Activated naive CD8-positive, alpha-beta T cell treated with anti-CD3 and anti-CD28 coated beads, Interleukin-2, amount 10 ng/mL, durations not matched to agents 7 days and 5 days (primary cell): ENCODE results near the gene PRRX2. TPM values are rescaled to one million over a fixed set of nuclear protein-coding genes. Genes with fewer than 3 reads are reported as not detected.

Source experiments
- ATAC-seq: fragments of 150-1000 bp; cut with Tn5 transposase; one replicate; pipeline ENCODE4 v1.10.0; 2021; ENCODE audit warnings: low read depth, moderate library complexity
- POLR2A ChIA-PET: fragments of 350-600 bp; sonication (Branson Sonifier 250); formaldehyde crosslinking; loops from one replicate; lab custom pipeline; 2021; ENCODE audit warnings: antibody characterized with exemption; lab: Charles Lee
- DNase-seq: peaks from one replicate; pipeline ENCODE4 v3.0.0; 2021
- H3K27ac Mint-ChIP-seq: one replicate; pipeline ENCODE4 v1.8.0; 2022; ENCODE audit warnings: mild to moderate bottlenecking, mixed read lengths
- H3K27me3 Mint-ChIP-seq: one replicate; pipeline ENCODE4 v1.8.0; 2022; ENCODE audit warnings: mild to moderate bottlenecking, moderate library complexity, mixed read lengths
- H3K36me3 Mint-ChIP-seq: one replicate; pipeline ENCODE4 v1.8.0; 2021; ENCODE audit warnings: mild to moderate bottlenecking, mixed read lengths
- H3K4me1 Mint-ChIP-seq: one replicate; pipeline ENCODE4 v1.8.0; 2021; ENCODE audit warnings: mixed read lengths
- H3K4me3 Mint-ChIP-seq: one replicate; pipeline ENCODE4 v1.8.0; 2022; ENCODE audit warnings: mild to moderate bottlenecking, moderate library complexity, mixed read lengths
- H3K9me3 Mint-ChIP-seq: one replicate; pipeline ENCODE4 v1.8.0; 2021; ENCODE audit warnings: mixed read lengths
- total RNA-seq, 2 experiments: library from RNA; stranded (reverse); gene quantifications; one replicate each; pipeline ENCODE4 v1.2.3, GENCODE V29; 2021

PRRX2 gene
- not detected for total RNA-seq

GRCh38 chr9:129665389-129665775, at the start of gene PRRX2:
Gene PRRX2, plus strand, starts transcription at chr9:129665647. Its CDS starts 221 bp downstream, at chr9:129665868.
- no peaks in the 10 kb centered on the region for H3K36me3 Mint-ChIP-seq
- peak within 1 kb of the TSS; percentile 34 for H3K27ac Mint-ChIP-seq
- no peaks in the 10 kb centered on the region for H3K9me3 Mint-ChIP-seq
- H3K4me1 Mint-ChIP-seq: peaks cover 6% of the 10 kb centered on the region
- POLR2A ChIA-PET: no interaction called here
- peak; percentile 77 for ATAC-seq
- H3K4me3 Mint-ChIP-seq: peak within 1 kb of the TSS; percentile 79
- peak; percentile 61 for DNase-seq
- H3K27me3 Mint-ChIP-seq: peaks cover 36% of the 10 kb centered on the region

DNA sequence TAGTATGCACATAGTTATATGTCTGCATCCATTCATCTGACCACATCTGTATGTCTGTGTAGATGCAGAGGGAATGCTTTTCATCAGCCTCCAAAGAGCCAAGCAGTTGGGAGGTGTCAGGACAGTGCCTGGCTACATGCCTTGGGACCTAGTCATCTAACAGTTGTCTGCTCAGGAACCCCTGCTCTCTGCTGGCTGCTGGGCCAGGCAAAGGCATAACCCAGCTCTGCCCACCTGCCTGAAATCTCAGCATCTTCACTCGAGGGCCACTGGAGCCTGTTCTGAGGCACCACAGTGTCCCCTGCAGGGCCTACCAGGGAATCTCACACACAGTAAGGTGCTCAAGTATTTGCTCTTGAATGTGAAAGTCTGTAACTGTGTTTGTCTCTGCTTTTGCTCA, 48.3 kb upstream of the PRRX2 start:
- POLR2A ChIA-PET: no interaction called here
- DNase-seq: no peak
- no peak for ATAC-seq
- Mint-ChIP-seq H3K36me3 (no peaks in the 10 kb centered on the region), H3K9me3 (no peaks in the 10 kb centered on the region), H3K4me1 (peaks cover 3% of the 10 kb centered on the region), H3K4me3 (no peak overlapping the region), H3K27me3 (peaks cover 34% of the 10 kb centered on the region), H3K27ac (no peak overlapping the region)

DNA sequence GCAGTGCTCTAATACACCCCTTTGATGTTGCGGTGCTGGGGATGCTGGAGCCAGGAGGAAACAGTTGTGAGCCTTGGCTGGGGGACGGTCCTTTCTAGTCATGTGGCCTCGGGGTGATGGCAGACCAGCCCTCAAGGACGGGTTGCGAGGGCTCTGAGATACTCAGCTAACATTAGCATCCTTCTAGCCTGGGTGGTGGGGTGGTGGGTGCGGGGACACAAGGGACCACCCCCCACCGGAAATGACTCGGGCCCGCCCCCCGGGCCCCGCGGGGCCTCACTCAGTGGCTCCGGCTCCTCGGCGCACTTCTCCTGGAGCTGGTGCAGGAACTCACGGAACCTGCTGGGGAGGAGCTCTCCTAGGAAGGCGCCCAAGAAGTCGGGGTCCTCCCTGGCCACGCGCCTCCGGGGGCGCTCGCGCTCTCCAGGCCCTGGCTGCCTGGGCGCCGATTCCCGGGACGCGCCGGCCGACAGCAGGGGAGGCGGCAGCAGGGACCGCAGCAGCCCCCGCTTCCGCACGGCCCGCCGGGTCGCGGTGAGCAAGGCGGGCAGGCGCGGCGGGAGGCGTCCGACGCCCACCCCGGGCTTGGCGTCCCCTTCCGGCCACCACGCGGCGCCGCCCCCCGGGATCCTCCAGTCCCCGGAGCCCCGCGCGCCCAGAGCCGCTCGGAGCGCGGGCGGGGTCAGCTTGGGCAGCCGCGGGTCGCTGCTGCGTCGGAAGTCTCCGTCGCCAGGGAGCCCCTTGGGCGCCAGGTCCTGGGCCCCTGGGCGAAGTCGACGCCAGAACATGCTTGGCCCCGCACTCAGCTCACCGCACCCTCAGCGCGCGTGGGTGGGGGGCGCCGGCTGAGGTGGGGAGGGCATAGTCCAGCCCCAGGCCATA, 45.4 kb upstream of the PRRX2 start:
- H3K27me3 Mint-ChIP-seq: peaks cover 38% of the 10 kb centered on the region

GRCh38 chr9:129620669-129621295, 44.7 kb upstream of the PRRX2 start, which contains the start of gene C9orf50:
Gene C9orf50, minus strand, starts transcription at chr9:129621101. Its CDS starts 527 bp downstream, at chr9:129620574.
- peaks cover 38% of the 10 kb centered on the region for H3K27me3 Mint-ChIP-seq
- peak within 1 kb of the TSS; percentile 20 for H3K4me3 Mint-ChIP-seq
- POLR2A ChIA-PET: interaction anchor here (1.5 kb wide), 1 partner anchor 478 kb away, joined by 3 read pairs; no protein-coding TSS in a partner anchor
- DNase-seq: no peak
- H3K9me3 Mint-ChIP-seq: no peaks in the 10 kb centered on the region
- no peaks in the 10 kb centered on the region for H3K36me3 Mint-ChIP-seq
- H3K27ac Mint-ChIP-seq: no peak within 1 kb of the TSS
- H3K4me1 Mint-ChIP-seq: peaks cover 21% of the 10 kb centered on the region
- no peak for ATAC-seq

More for the DNA sequence above, 45.4 kb upstream of the PRRX2 start:
- DNase-seq: peak; percentile 53
- ATAC-seq: peak; percentile 44
- peaks cover 16% of the 10 kb centered on the region for H3K4me1 Mint-ChIP-seq
- POLR2A ChIA-PET: interaction anchor here (1.5 kb wide), 1 partner anchor 477 kb away, joined by 3 read pairs; no protein-coding TSS in a partner anchor
- no peak overlapping the region for H3K27ac Mint-ChIP-seq
- no peaks in the 10 kb centered on the region for H3K36me3 Mint-ChIP-seq
- H3K9me3 Mint-ChIP-seq: no peaks in the 10 kb centered on the region
- H3K4me3 Mint-ChIP-seq: peak overlapping the region; percentile 20

GRCh38 chr9:129623331-129623730, 42.1 kb upstream of the PRRX2 start:
- H3K36me3 Mint-ChIP-seq: peaks cover 5% of the 10 kb centered on the region
- POLR2A ChIA-PET: interaction anchor here (1.5 to 3.2 kb wide), 2 partner anchors 12 to 492 kb away, joined by 4 to 15 read pairs; no protein-coding TSS in a partner anchor
- no peak overlapping the region for H3K4me3 Mint-ChIP-seq
- ATAC-seq (no peak), DNase-seq (no peak)
- no peaks in the 10 kb centered on the region for H3K9me3 Mint-ChIP-seq
- H3K4me1 Mint-ChIP-seq: peaks cover 30% of the 10 kb centered on the region
- no peak overlapping the region for H3K27ac Mint-ChIP-seq
- H3K27me3 Mint-ChIP-seq: peaks cover 27% of the 10 kb centered on the region

- DNase-seq (peak; percentile 81), ATAC-seq (peak; percentile 12)
- Mint-ChIP-seq H3K4me3 (peak overlapping the region; percentile 86), H3K27ac (peak overlapping the region; percentile 89), H3K4me1 (peaks cover 33% of the 10 kb centered on the region), H3K9me3 (no peaks in the 10 kb centered on the region), H3K27me3 (peaks cover 21% of the 10 kb centered on the region), H3K36me3 (peaks cover 5% of the 10 kb centered on the region)
- POLR2A ChIA-PET: interaction anchor here (0.6 to 3.2 kb wide), 12 partner anchors 13 to 513 kb away, joined by 3 to 27 read pairs (median 5); partner anchors contain the start of genes CRAT, IER5L, PTPA and TOR1B
These were observed 41.2 kb upstream of the PRRX2 start for GRCh38 chr9:129624168-129624759.

GRCh38 chr9:129624947-129625346, 40.5 kb upstream of the PRRX2 start:
- Mint-ChIP-seq H3K9me3 (no peaks in the 10 kb centered on the region), H3K4me1 (peaks cover 33% of the 10 kb centered on the region), H3K36me3 (peaks cover 5% of the 10 kb centered on the region), H3K27ac (peak overlapping the region; percentile 89), H3K4me3 (peak overlapping the region; percentile 86), H3K27me3 (peaks cover 17% of the 10 kb centered on the region)
- ATAC-seq (peak; percentile 37), DNase-seq (no peak)
- POLR2A ChIA-PET: interaction anchor here (0.6 to 3.3 kb wide), 14 partner anchors 14 to 513 kb away, joined by 3 to 27 read pairs (median 6); partner anchors contain the start of genes CRAT, IER5L, PTPA and TOR1B

GRCh38 chr9:129626079-129626624, 39.3 kb upstream of the PRRX2 start, which contains the start of gene NTMT1:
Gene NTMT1, plus strand, starts transcription at chr9:129626163. Its CDS starts 6,541 bp downstream, at chr9:129632704.
- H3K4me3 Mint-ChIP-seq: peak within 1 kb of the TSS; percentile 86

GRCh38 chr9:129626625-129627284, 38.7 kb upstream of the PRRX2 start:
- DNase-seq: peak; percentile 61

More at GRCh38 chr9:129626079-129626624, 39.3 kb upstream of the PRRX2 start, which contains the start of gene NTMT1:
- Mint-ChIP-seq H3K27me3 (peaks cover 13% of the 10 kb centered on the region), H3K9me3 (no peaks in the 10 kb centered on the region), H3K36me3 (peaks cover 5% of the 10 kb centered on the region), H3K27ac (peak within 1 kb of the TSS; percentile 89), H3K4me1 (peaks cover 33% of the 10 kb centered on the region)
- peak; percentile 95 for DNase-seq
- peak; percentile 65 for ATAC-seq
- POLR2A ChIA-PET: interaction anchor here (0.7 to 3.3 kb wide), 17 partner anchors 12 to 1419 kb away, joined by 3 to 27 read pairs (median 4); partner anchors contain the start of genes CRAT, IER5L, PTPA and TOR1B

GRCh38 chr9:129627556-129628440, 37.6 kb upstream of the PRRX2 start:
- H3K36me3 Mint-ChIP-seq: peaks cover 6% of the 10 kb centered on the region
- H3K27ac Mint-ChIP-seq: peak overlapping the region; percentile 89
- POLR2A ChIA-PET: interaction anchor here (1.1 to 3.3 kb wide), 3 partner anchors 11 to 450 kb away, joined by 4 to 17 read pairs (median 11); partner anchors contain the start of gene IER5L
- no peak for ATAC-seq
- peaks cover 2% of the 10 kb centered on the region for H3K27me3 Mint-ChIP-seq
- no peaks in the 10 kb centered on the region for H3K9me3 Mint-ChIP-seq
- peak overlapping the region; percentile 85 for H3K4me3 Mint-ChIP-seq
- no peak for DNase-seq
- peaks cover 33% of the 10 kb centered on the region for H3K4me1 Mint-ChIP-seq

More at GRCh38 chr9:129626625-129627284, 38.7 kb upstream of the PRRX2 start:
- H3K27ac Mint-ChIP-seq: peak overlapping the region; percentile 89
- H3K4me1 Mint-ChIP-seq: peaks cover 33% of the 10 kb centered on the region
- POLR2A ChIA-PET: interaction anchor here (1.0 to 3.3 kb wide), 11 partner anchors 12 to 854 kb away, joined by 4 to 27 read pairs (median 11); partner anchors contain the start of genes CRAT, IER5L, PTPA and TOR1B
- H3K4me3 Mint-ChIP-seq: peak overlapping the region; percentile 85
- H3K9me3 Mint-ChIP-seq: no peaks in the 10 kb centered on the region
- peaks cover 7% of the 10 kb centered on the region for H3K27me3 Mint-ChIP-seq
- ATAC-seq: peak; percentile 40
- H3K36me3 Mint-ChIP-seq: peaks cover 6% of the 10 kb centered on the region

- Mint-ChIP-seq H3K4me3 (no peak overlapping the region), H3K9me3 (no peaks in the 10 kb centered on the region), H3K36me3 (peaks cover 6% of the 10 kb centered on the region), H3K27ac (peak overlapping the region; percentile 49), H3K4me1 (peaks cover 30% of the 10 kb centered on the region), H3K27me3 (no peaks in the 10 kb centered on the region)
- ATAC-seq: no peak
- POLR2A ChIA-PET: interaction anchor here (0.9 kb wide), 1 partner anchor 9 kb away, joined by 3 read pairs; no protein-coding TSS in a partner anchor
- DNase-seq: no peak
These were observed 36.7 kb upstream of the PRRX2 start for GRCh38 chr9:129628709-129629108.
